Panc1 (cell line): ENCODE data around the gene MALAT1.
A peak's percentile ranks its signal among the peaks of the same experiment; 100 is the strongest.

Source experiments
- CTCF ChIP-seq: fragments of 450-650 bp; IDR thresholded peaks from 2 replicates; pipeline ENCODE4 v1.5.1; 2017; ENCODE audit warnings: mild to moderate bottlenecking
- POLR2AphosphoS5 ChIP-seq: IDR thresholded peaks from 2 replicates; pipeline ENCODE4 v1.6.1; 2012; ENCODE audit warnings: mild to moderate bottlenecking, low read depth, low read length, moderate library complexity
- REST ChIP-seq, 2 experiments: IDR thresholded peaks; 2 replicates each; pipeline ENCODE4 v1.6.1; 2011 to 2012; ENCODE audit warnings: low read depth in 2 of 2, control low read depth in 1 of 2, low read length in 1 of 2, mild to moderate bottlenecking in 1 of 2, moderate library complexity in 1 of 2; ENCODE audit not compliant: insufficient read depth in 1 of 2
- SIN3A ChIP-seq: IDR thresholded peaks from 2 replicates; pipeline ENCODE4 v1.6.1; 2012; ENCODE audit warnings: low read depth, mild to moderate bottlenecking, low read length, moderate library complexity, borderline replicate concordance; ENCODE audit not compliant: insufficient read depth
- TCF7L2 ChIP-seq: IDR thresholded peaks from 2 replicates; pipeline ENCODE4 v1.6.1; 2011; ENCODE audit warnings: mild to moderate bottlenecking, low read depth, low read length, inconsistent platforms

- TF ChIP-seq CTCF (no peak), POLR2AphosphoS5 (peak; percentile 89), REST (IDR thresholded peaks at IDR 0.05; ENCODE audit: insufficient read depth in 1 of 2, low read depth in 2 of 2, low read length in 1 of 2) (peak; percentile 32 to 42; a peak in 2 of 4 replicates), SIN3A (peak; percentile 98), TCF7L2 (peak; percentile 70; the same call in 1 of the 2 replicates)
Observed at GRCh38 chr11:65506772-65507505, 8.1 kb downstream of the MALAT1 start.
